ENCODE results near the gene OR2D2.
"Not testable (repeated sequence)": the region's sequence is repeated elsewhere in the genome, so short reads cannot be mapped to it uniquely, and the experiment has no call there.

Gene OR2D2

GRCh38 chr11:6876325-6876724, 16.0 kb downstream of the OR2D2 start, which contains the start of gene OR10A4:
Gene OR10A4, plus strand, starts transcription at chr11:6876625. Its CDS starts 23 bp downstream, at chr11:6876648.
- no peak for DNase-seq

GRCh38 chr11:6875761-6876160, 16.5 kb downstream of the OR2D2 start:
- no peak for DNase-seq

- DNase-seq: no peak
These were observed 21.0 kb downstream of the OR2D2 start for GRCh38 chr11:6871278-6871677.

GRCh38 chr11:6864438-6864837, 27.9 kb downstream of the OR2D2 start:
- no peak for DNase-seq

GRCh38 chr11:6862961-6863360, 29.3 kb downstream of the OR2D2 start, which contains the start of gene OR10A2:
Gene OR10A2, plus strand, starts transcription at chr11:6863057. Its CDS starts 6,698 bp downstream, at chr11:6869755.
- no peak for DNase-seq

- DNase-seq: no peak
These were observed 35.4 kb downstream of the OR2D2 start for GRCh38 chr11:6856871-6857270.

- DNase-seq: no peak
These were observed 36.2 kb downstream of the OR2D2 start for GRCh38 chr11:6855971-6856541.

GRCh38 chr11:6854801-6855200, 37.5 kb downstream of the OR2D2 start:
- DNase-seq: not testable (repeated sequence)

- DNase-seq: no peak
These were observed 41.8 kb downstream of the OR2D2 start for GRCh38 chr11:6850526-6850925.

GRCh38 chr11:6845383-6845782, 46.9 kb downstream of the OR2D2 start, which contains the start of gene OR10A5:
Gene OR10A5, plus strand, starts transcription at chr11:6845683. Its CDS starts 0 bp downstream, at chr11:6845683.
- DNase-seq: no peak

GRCh38 chr11:6844356-6844755, 47.9 kb downstream of the OR2D2 start:
- no peak for DNase-seq

- no peak for DNase-seq
These were observed 48.6 kb downstream of the OR2D2 start for GRCh38 chr11:6843670-6844069.

GRCh38 chr11:6841694-6842093, 50.6 kb downstream of the OR2D2 start:
- no peak for DNase-seq
